GM21786 (cell line): ENCODE results near the gene ANKRD1.
A peak's percentile ranks its signal among the peaks of the same experiment; 100 is the strongest.
"Not testable (repeated sequence)": the region's sequence is repeated elsewhere in the genome, so short reads cannot be mapped to it uniquely, and the experiment has no call there.

Source experiments
- ATAC-seq: cut with Tn5 transposase; IDR thresholded peaks from one replicate; pipeline ENCODE4 v1.9.1; 2021; ENCODE audit not compliant: unreplicated experiment

ANKRD1 gene

GRCh38 chr10:90912854-90913479, 7.9 kb downstream of the ANKRD1 start:
- ATAC-seq, result no peak

GRCh38 chr10:90912174-90912573, 8.7 kb downstream of the ANKRD1 start:
- ATAC-seq, result no peak

GRCh38 chr10:90911133-90912051, 9.5 kb downstream of the ANKRD1 start:
- peak; percentile 86 for ATAC-seq

- ATAC-seq, result no peak
These were observed 14.3 kb downstream of the ANKRD1 start for GRCh38 chr10:90906596-90906995.

GRCh38 chr10:90905925-90906324, 15.0 kb downstream of the ANKRD1 start:
- ATAC-seq, result no peak

GRCh38 chr10:90896916-90897315, 24.0 kb downstream of the ANKRD1 start:
- ATAC-seq, result not testable (repeated sequence)

GRCh38 chr10:90893190-90893589, 27.7 kb downstream of the ANKRD1 start:
- ATAC-seq, result no peak

- ATAC-seq, result no peak
These were observed 30.5 kb downstream of the ANKRD1 start for GRCh38 chr10:90890347-90890746.

GRCh38 chr10:90889636-90890035, 31.3 kb downstream of the ANKRD1 start:
- no peak for ATAC-seq

- no peak for ATAC-seq
These were observed 32.5 kb downstream of the ANKRD1 start for GRCh38 chr10:90888387-90888786.

GRCh38 chr10:90887555-90887954, 33.3 kb downstream of the ANKRD1 start:
- ATAC-seq, result no peak

- no peak for ATAC-seq
These were observed 35.7 kb downstream of the ANKRD1 start for GRCh38 chr10:90885176-90885575.

GRCh38 chr10:90884431-90884830, 36.5 kb downstream of the ANKRD1 start:
- no peak for ATAC-seq

GRCh38 chr10:90880059-90880719, 40.7 kb downstream of the ANKRD1 start:
- ATAC-seq, result not testable (repeated sequence)

- no peak for ATAC-seq
These were observed 41.8 kb downstream of the ANKRD1 start for GRCh38 chr10:90879062-90879461.

GRCh38 chr10:90872648-90873020, 48.3 kb downstream of the ANKRD1 start:
- no peak for ATAC-seq

- ATAC-seq, result peak; percentile 96
These were observed 48.9 kb downstream of the ANKRD1 start, which contains the start of gene RPP30 for GRCh38 chr10:90871766-90872647. Gene RPP30, plus strand, starts transcription at chr10:90871974. Its CDS starts 13 bp downstream, at chr10:90871987.

GRCh38 chr10:90871279-90871765, 49.6 kb downstream of the ANKRD1 start:
- peak; percentile 42 for ATAC-seq

GRCh38 chr10:90866050-90866598, 54.8 kb downstream of the ANKRD1 start:
- ATAC-seq, result no peak

GRCh38 chr10:90865401-90865800, 55.5 kb downstream of the ANKRD1 start:
- ATAC-seq, result no peak
